Measurements from ENCODE around the gene TMC4. TPM values are rescaled to one million over a fixed set of nuclear protein-coding genes. Genes with fewer than 3 reads are reported as not detected.

The TMC4 gene
- total RNA-seq, 4 donors from 2014 or later, result 0.87 to 1.6 TPM; not detected in 2

DNA sequence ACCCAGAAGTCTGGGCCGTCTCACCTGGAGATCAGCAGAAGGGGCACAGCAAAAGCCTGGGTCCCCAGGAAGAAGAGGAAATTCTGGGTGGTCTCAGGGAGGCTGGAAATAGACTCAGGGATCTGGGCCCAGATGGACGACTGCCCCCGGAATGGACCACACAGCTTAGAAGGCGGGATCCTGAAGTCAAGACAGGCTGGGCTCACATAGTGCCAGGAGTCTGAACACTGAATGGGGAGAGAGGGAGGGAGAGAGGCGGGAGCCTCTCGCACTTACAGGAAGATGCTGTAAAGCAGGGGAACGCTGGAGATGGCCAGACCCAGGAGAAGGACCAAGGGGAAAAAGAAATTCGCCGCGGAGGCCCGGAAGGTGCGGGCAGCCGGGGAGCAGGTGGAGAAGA is 12.1 kb downstream of the TMC4 start:
- DNase-seq, result no peak
- Histone ChIP-seq H3K4me1 (peaks cover 23 to 39% of the 10 kb centered on the region in 2 donors), H3K27ac (peak overlapping the region in 1 of 4 donors; percentile 93), H3K9me3 (no peaks in the 10 kb centered on the region), H3K27me3 (peaks cover 11 to 12% (median 12%) of the 10 kb centered on the region in 3 donors), H3K4me3 (peak overlapping the region in 2 of 4 donors; percentile 86 to 87), H3K36me3 (peaks cover 0 to 23% of the 10 kb centered on the region in 2 donors)
- intact Hi-C loops (cut with DNase I; ENCODE audit: low total_unique reads), result loop anchor here (5.0 to 10.0 kb wide), 2 partner anchors 41 to 304 kb away; partner anchors contain the start of genes LENG9 and RPS9
- in situ Hi-C loops (cut with MboI; ENCODE audit: low sequenced_read_pairs in 4 of 4), result loop anchor here in 1 of 4 donors (5.0 kb wide), 1 partner anchor 71 kb away; no protein-coding TSS in a partner anchor
- ATAC-seq, result no peak
- no peak for TF ChIP-seq POLR2A (IDR thresholded peaks at IDR 0.05)
- TF ChIP-seq, protein P1, sequence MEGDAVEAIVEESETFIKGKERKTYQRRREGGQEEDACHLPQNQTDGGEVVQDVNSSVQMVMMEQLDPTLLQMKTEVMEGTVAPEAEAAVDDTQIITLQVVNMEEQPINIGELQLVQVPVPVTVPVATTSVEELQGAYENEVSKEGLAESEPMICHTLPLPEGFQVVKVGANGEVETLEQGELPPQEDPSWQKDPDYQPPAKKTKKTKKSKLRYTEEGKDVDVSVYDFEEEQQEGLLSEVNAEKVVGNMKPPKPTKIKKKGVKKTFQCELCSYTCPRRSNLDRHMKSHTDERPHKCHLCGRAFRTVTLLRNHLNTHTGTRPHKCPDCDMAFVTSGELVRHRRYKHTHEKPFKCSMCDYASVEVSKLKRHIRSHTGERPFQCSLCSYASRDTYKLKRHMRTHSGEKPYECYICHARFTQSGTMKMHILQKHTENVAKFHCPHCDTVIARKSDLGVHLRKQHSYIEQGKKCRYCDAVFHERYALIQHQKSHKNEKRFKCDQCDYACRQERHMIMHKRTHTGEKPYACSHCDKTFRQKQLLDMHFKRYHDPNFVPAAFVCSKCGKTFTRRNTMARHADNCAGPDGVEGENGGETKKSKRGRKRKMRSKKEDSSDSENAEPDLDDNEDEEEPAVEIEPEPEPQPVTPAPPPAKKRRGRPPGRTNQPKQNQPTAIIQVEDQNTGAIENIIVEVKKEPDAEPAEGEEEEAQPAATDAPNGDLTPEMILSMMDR (IDR thresholded peaks at IDR 0.05 in 4 of 5, conservative IDR thresholded peaks at IDR 0.05 in 1 of 5), result no peak

DNA sequence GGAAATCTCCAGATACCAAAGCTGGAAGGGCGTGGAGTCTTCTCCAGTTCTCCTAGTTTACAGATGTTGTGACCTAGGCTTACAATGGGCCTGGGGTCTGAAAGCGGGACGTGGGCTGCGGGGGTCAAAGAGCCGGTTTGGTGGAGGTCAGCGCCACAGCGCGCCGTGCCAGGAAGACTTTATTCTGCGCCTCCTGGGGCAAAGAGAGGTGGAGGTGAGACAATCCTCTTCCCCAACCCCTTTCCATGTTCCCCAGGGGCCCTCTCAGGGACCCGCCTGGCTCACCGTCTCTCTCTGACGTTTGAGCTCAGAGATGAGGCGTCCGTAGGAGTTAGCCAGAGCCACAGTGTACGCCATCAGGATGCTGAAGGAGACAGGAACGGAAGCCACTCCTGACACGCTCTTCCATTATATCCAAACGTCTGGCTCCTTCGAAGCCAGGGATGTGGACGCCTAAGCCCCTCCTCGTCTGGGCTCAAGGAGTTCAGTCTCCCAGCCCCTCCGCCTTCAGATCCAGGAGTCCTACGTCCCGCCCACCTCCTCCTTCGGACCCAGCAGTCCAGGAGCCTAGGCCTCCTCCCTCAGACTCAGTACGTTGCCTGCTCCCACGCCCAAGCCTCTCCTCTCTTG is 12.7 kb downstream of the TMC4 start:
- Histone ChIP-seq H3K4me1 (peaks cover 23 to 39% of the 10 kb centered on the region in 2 donors), H3K4me3 (peak overlapping the region; percentile 65 to 87 (median 78)), H3K36me3 (peaks cover 0 to 29% of the 10 kb centered on the region in 2 donors), H3K27ac (peak overlapping the region; percentile 87 to 93 (median 92)), H3K9me3 (no peaks in the 10 kb centered on the region), H3K27me3 (peaks cover 8 to 10% (median 9%) of the 10 kb centered on the region in 3 donors)
- no peak for ATAC-seq
- in situ Hi-C loops (cut with MboI; ENCODE audit: low sequenced_read_pairs in 4 of 4), result loop anchor here in 1 of 4 donors (5.0 kb wide), 1 partner anchor 72 kb away; no protein-coding TSS in a partner anchor
- intact Hi-C loops (cut with DNase I; ENCODE audit: low total_unique reads), result loop anchor here (5.0 to 10.0 kb wide), 2 partner anchors 42 to 305 kb away; partner anchors contain the start of genes LENG9 and RPS9
- no peak for DNase-seq
- TF ChIP-seq, protein P1 (IDR thresholded peaks at IDR 0.05 in 4 of 5, conservative IDR thresholded peaks at IDR 0.05 in 1 of 5), result no peak
- no peak for TF ChIP-seq POLR2A (IDR thresholded peaks at IDR 0.05)

DNA sequence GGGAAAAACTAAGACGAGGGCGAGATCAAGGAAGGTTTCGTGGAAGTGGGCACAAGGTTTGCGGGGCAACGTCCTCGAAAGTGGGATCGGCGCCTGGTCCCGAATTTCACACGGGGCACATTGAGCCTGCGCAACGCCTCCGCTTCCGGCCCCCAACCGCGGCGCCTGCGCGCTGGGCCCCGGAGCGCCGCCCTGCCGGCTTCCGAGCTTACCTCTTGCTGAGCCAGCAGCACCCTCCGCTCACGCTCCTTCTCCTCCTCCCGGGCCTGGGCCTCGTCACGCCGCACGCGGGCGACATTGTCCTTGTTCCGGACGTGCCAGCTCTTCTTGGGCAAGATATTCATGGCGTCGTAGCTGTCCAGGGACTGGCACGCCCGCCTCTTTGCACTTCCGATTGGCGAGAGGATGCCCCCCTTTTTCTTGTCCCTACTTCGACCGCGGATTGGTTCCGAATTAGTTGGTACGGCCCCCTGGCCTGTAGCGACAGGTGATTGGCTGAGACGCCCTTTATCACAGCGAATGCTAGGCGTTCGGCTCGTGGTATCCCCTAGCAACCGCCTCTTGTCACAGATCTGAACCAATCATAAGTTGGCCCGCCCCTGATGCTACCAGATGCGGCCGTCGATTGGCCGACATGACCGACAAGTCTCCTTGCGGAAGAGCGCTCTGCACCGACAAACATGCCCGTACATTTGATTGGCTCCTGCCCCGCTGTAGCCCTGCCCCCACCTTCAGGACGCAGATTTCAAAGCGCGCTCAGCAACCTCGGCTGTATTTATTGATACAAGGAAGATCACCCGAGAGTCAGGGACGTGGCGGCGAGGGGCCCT is 13.4 kb downstream of the TMC4 start, which contains the start of gene LENG1:
LENG1 (minus strand) TSS at position 370 of the 830 bp plus-strand sequence; CDS start at position 344, 26 bp downstream.
- H3K4me3 ChIP-seq, result peak within 1 kb of the TSS; percentile 78 to 87 (median 84)
- TF ChIP-seq, protein P1 (IDR thresholded peaks at IDR 0.05 in 4 of 5, conservative IDR thresholded peaks at IDR 0.05 in 1 of 5), result peak in 4 of 5 experiments; percentile 31 to 43 (median 37)
- peak; percentile 68 to 80 for TF ChIP-seq POLR2A (IDR thresholded peaks at IDR 0.05)
- peaks cover 23 to 38% of the 10 kb centered on the region in 2 donors for H3K4me1 ChIP-seq
- peak within 1 kb of the TSS; percentile 93 to 98 (median 96) for H3K27ac ChIP-seq
- H3K9me3 ChIP-seq, result no peaks in the 10 kb centered on the region
- peak; percentile 100 for DNase-seq
- in situ Hi-C loops (cut with MboI; ENCODE audit: low sequenced_read_pairs in 4 of 4) (loop anchor here in 1 of 4 donors (5.0 kb wide), 1 partner anchor 73 kb away; no protein-coding TSS in a partner anchor), intact Hi-C loops (cut with DNase I; ENCODE audit: low total_unique reads) (loop anchor here (1.0 to 10.0 kb wide), 5 partner anchors 22 to 305 kb away; partner anchors contain the start of genes CNOT3, LENG9, MBOAT7 and NDUFA3)
- H3K27me3 ChIP-seq, result peaks cover 3 to 8% (median 3%) of the 10 kb centered on the region in 3 donors
- peak; percentile 96 to 98 for ATAC-seq
- H3K36me3 ChIP-seq, result peaks cover 0 to 36% of the 10 kb centered on the region in 2 donors

DNA sequence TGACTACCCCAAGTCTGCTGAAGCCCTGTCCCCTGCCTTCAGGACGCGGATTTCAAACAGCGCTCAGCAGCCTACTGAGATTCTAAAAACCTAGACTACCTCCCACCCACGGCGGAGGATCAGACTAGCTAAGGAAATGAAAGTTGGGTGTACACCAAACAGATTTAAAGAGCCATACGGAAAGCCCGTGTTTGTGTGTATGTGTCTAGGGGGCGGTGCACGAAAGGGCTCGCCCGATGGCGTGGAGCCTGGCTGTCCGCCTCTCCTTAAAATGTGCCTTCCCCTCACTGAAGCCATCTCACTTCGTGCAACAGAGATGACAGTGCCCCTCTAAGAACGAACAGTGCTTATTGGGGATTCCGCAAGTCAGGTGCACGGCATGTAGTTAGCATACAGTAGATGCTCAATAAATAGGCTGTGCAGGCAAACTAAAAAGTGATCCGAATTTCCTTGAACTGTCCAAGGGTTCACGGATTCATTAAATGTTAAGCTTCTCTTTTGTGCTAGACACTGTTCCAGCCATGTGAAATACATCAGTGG is 14.1 kb downstream of the TMC4 start:
- DNase-seq (no peak), ATAC-seq (no peak)
- Histone ChIP-seq H3K27ac (peak overlapping the region; percentile 93 to 98 (median 96)), H3K9me3 (no peaks in the 10 kb centered on the region), H3K36me3 (peaks cover 0 to 43% of the 10 kb centered on the region in 2 donors), H3K4me1 (peaks cover 23 to 36% of the 10 kb centered on the region in 2 donors), H3K27me3 (peaks cover 0 to 3% (median 0%) of the 10 kb centered on the region in 3 donors), H3K4me3 (peak overlapping the region; percentile 62 to 86 (median 80))
- in situ Hi-C loops (cut with MboI; ENCODE audit: low sequenced_read_pairs in 4 of 4), result no loop called here
- intact Hi-C loops (cut with DNase I; ENCODE audit: low total_unique reads), result loop anchor here (1.0 to 2.0 kb wide), 4 partner anchors 19 to 56 kb away; partner anchors contain the start of genes CNOT3, MBOAT7 and NDUFA3
- TF ChIP-seq, protein P1 (IDR thresholded peaks at IDR 0.05 in 4 of 5, conservative IDR thresholded peaks at IDR 0.05 in 1 of 5), result no peak
- no peak for TF ChIP-seq POLR2A (IDR thresholded peaks at IDR 0.05)

Measured in gastrocnemius medialis (tissue), 4 donors.